ENCODE data around the gene SNX20.

The SNX20 gene

GRCh38 chr16:50681021-50681885, at the start of gene SNX20:
TSS of gene SNX20 (minus strand) at chr16:50681312. CDS start at chr16:50677526, 3,786 bp downstream.
- DNase-seq, result no peak

DNA sequence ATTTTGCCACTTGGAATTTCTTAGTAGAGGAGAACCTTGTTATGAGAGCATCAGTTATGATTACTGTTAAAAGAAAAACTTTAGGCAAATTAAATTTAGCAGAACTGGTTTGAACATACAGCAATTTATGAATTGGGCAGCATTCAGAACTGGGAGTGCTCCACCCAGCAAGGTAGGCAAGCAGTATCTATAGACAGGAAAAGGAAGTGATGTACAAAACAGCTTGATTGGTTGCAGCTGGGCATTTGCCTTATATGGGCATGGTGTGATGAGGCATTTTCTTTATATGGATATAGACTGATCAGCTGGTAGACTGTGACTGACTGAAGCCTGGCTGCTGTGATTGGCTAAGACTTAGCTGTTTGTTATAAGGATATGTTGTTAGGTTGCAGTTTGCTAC, 43.2 kb upstream of the SNX20 start:
- no peak for DNase-seq

DNA sequence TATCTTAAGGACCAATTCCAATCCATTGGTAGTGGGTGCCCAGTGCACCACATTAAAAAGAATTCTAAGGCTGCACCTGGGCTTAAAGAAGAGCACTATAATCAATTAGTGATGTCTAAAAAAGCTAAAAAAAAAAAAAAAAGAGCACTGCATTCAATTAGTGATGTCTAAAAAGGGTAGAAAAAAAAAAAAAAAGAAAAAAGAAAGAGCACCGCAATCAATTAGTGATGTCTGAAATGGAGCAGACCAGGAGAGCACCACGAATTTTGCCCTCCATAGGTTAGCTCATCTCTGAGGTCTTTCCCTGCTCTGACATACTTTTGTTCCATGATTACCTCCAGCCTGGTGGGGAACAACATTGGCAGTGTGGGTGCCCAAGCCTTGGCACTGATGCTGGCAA, 41.8 kb upstream of the SNX20 start:
- no peak for DNase-seq

- no peak for DNase-seq
Observed at GRCh38 chr16:50722405-50722737, 41.3 kb upstream of the SNX20 start.

DNA sequence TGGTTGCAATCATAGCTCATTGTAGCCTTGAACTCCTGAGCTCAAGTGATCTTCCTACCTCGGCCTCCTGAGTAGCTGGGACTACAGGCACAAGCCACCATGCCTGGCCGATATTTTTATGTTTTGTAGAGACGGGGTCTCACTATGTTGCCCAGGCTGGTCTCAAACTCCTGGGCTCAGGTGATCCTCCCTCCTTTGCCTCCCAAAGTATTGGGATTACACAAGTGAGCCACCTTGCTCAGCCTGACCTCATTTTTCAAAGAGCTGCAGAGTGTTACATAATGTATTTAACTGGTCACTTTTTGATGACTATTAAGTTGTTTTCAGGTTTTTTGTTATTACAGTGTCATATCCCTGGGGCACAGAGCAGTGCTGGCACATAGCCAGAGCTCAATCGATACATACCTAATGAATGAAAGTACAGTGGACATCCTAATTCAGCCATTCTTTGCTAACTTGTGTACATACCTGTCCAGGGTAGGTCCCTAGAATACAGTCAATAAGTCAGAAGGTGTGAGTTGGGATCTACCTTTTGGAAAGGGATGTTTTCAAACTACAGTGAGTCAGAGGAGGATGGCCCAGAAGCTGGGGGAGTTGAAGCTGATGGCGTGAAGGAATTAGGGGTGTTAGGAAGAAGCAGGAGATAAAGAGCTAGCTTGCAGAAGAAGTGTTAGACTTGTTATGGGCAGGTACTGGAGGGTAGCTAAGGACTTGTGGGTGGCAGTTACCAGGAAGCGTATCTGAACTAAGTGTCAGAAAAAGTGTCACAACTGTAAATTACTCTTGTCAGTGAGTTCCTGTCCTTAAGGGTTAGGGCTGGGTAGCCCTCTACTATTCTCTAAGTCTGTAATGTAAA, 40.7 kb upstream of the SNX20 start:
- no peak for DNase-seq

DNA sequence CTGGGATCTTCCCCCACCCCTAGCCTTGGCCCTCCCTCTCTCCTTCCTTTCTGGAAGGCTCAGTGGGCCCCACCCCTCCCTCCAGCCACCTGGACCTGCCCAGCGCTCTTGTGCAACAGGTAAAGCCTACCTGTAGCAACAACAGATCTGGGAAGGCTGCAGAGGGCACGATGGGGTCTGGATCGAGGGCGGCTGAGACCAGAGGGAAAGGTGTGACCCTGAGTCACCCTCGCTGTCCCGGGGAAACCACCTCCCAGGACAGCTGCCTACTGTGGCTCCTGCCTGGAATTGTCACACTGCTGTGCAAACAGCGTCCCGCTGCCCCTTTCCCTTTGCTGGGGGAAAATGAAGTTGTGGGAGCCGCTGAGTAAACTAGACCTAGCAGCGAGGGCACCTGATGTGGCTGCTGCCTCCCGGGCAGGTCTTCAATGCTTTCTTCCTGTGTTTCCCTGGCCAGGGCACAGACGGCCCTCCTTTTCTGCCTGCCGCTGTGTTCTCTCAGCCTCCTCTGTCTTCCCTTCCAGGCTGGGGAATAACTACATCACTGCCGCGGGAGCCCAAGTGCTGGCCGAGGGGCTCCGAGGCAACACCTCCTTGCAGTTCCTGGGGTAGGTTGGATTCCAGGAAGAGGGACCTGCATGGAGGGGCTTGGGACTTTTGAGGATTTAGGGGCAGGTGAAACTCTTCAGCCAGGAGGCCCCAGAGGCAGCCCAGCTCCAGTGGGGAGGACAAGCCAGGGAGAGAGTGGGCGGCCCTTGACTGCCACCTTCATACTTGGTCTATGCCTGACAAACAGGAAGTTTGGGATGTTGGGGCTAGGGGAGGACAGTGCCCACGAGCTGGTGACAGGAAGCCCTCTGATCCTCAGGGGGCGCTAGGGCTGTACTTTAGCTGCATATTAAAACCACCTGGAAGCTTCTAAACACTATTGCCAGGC, 38.6 kb upstream of the SNX20 start:
- no peak for DNase-seq

DNA sequence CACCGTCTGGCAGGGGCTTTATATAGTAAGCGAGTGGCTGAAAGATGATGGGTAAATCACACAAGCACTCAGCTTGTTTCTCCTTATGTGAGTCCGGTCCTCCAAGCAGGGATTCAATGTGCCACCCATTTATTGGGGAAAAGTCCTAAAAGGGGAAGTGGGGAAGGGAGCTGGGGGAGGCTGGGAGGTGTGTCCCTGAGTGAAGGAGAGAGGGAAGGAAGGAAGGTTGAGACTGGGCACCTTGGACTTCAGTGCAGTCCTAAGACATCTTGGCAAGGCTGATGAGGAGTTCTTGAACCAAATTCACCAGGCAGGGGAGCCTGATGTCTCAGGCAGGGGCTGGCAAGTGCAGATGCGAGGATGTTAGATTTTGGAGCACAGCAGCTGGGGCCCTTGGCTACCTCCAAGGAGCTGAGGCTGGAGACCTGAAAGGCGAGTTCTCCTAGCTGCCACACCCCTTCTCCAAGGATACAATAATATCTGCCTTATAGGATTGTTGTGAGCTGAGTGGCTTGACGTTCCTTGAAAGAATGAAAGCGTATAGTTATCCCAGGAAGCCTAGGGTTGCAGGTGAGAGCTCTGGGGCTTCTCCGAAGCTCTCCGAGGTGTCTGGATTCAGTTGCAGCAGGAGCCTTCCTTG, 37.8 kb upstream of the SNX20 start:
- no peak for DNase-seq

GRCh38 chr16:50718061-50718760, 37.1 kb upstream of the SNX20 start:
- DNase-seq, result no peak

DNA sequence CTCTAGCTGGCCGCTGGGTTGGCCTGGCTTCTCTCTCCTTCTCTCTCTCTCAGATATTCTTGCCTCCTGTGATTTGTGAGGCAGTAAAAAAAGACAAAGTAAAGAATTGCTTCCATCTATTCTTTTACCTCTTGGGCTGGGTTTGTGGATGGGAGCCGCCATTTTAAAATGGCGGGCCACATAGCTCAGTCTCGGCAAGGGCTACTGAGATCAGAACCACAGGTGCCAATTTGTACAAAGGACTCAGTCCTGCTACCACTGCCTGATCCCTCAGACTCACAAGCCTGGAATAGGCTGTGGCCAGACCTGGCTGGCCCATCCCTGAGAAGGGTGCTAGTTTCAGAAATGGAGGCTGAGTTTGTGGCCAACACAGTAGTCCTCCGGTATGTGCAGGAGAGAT, 36.4 kb upstream of the SNX20 start:
- DNase-seq, result no peak

GRCh38 chr16:50717091-50717490, 36.0 kb upstream of the SNX20 start:
- DNase-seq, result no peak

GRCh38 chr16:50712956-50713355, 31.8 kb upstream of the SNX20 start:
- DNase-seq, result no peak

DNA sequence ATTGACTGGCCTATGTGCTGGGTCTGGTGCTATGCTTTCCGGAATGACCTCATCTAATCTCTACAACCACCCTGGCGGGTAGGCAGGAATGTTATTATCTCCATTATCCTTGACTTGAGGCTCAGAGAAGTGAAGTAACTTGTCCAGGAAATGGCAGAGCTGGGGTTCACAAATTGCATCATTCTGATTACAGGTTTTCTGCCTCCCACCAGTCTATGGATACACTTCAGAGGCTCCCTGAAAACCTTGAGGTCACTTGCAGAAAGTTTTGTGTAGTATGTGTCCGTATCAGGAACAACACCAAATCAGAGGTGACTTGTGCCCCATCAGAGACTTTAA, 31.4 kb upstream of the SNX20 start:
- DNase-seq, result no peak

DNA sequence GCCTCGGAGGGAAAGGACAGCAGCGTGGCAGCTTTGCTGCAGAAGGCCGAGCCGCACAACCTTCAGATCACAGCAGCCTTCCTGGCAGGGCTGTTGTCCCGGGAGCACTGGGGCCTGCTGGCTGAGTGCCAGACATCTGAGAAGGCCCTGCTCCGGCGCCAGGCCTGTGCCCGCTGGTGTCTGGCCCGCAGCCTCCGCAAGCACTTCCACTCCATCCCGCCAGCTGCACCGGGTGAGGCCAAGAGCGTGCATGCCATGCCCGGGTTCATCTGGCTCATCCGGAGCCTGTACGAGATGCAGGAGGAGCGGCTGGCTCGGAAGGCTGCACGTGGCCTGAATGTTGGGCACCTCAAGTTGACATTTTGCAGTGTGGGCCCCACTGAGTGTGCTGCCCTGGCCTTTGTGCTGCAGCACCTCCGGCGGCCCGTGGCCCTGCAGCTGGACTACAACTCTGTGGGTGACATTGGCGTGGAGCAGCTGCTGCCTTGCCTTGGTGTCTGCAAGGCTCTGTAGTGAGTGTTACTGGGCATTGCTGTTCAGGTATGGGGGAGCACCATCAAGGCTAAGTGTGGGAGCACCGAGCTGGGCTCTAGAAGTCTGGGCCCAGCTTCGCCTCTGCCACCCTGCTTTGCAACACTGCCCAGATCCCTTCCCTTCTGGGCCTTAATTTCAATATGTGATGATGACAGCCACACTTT, 30.9 kb upstream of the SNX20 start:
- no peak for DNase-seq

GRCh38 chr16:50711040-50711439, 29.9 kb upstream of the SNX20 start:
- no peak for DNase-seq

DNA sequence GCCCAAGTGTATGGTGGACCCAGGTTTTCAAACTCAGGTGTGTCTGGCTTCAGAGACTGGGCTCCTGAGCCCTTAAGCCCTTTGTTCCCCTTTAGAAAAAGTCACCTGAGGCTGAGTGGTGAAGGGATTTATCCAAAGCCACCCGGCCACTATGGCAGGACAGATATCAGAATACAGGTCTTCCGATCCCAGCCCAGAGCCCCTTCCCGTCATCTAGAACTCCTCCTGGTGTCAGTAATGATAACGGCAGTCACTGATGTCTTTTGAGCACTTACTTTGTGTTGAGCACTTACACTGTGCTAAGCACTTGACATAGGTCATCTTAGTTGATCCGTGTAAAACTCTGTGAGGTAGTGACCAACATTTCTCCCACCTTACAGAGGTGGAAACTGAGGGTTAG, 28.9 kb upstream of the SNX20 start:
- no peak for DNase-seq

DNA sequence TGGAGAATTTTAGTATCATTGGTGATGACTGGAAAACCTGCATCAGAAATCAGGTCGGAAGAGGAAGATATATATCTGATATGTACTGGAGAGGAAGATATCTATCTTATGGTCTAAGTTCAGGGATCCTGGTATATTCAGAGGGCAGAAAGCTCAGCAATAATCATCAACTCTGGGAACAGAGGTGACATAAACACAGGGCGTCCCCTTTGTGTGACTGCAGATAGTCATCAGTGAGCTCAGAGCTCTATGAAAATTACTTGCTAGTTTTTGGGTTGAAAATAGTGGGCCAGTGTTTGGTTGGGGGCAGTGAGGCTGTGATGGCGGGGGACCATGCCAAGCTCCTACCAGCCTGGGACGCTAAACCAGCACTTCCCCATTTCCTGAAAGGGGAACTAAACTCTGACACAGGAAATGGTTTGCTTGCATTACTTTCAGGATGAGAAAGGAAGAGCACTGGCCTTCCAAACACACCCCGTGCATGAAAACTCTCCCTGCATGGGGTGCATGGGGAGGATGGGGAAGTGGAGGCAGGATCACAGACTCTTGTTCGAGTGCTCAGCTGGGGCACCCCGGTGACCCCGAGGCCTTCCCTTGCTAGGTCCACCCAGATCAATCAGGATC, 28.1 kb upstream of the SNX20 start:
- DNase-seq, result no peak

GRCh38 chr16:50708373-50709060, 27.4 kb upstream of the SNX20 start:
- no peak for DNase-seq

DNA sequence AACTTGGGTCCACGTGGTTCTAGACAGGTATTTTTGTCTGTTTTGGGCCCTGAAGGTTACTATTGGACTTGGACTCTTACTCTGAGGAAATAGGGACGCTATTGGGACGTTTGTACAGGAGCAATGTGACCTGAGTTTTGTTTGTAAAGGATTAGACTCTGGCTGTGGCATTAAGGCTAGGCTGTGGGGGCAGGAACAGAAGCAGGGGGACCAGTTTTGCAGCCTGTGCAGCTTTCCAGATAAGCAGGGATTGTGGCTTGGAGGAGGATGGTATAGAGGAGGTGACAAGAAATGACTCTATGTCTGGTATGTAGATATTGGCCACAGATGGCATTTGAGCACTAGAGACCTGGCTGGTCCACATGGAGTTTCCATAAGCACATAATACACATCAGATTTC, 25.1 kb upstream of the SNX20 start:
- DNase-seq, result no peak

DNA sequence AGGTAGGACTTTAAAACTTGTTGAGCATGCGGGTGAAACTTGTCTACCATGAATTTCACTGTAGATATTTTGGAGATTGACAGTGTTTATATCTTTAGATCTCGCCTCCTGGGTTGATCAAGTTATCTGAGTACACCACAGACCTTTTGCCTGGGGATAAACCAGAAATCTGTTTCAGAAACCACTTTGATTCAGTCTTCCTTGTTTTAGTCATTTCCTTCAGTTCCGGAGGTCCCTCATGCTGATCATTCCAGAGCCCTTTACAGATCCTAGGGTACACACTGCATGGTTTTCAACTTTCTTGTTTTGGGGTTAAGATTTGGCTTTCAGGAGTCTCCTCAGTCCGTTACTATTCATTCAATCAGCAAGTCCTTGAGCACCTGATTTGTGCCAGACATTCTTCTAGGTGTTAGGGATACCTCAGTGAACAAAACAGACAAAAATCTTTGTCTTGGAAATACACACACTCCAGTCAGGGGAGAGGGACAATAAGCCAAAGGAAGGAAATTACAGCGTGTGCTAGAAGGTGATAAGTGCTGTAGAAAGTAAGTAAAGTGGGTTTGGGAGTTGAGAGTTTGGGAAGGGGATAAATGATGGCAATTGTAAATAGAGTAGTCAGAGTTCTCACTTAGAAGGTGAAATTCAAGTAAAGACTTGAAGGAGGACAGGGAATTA, 24.5 kb upstream of the SNX20 start:
- DNase-seq, result no peak

DNA sequence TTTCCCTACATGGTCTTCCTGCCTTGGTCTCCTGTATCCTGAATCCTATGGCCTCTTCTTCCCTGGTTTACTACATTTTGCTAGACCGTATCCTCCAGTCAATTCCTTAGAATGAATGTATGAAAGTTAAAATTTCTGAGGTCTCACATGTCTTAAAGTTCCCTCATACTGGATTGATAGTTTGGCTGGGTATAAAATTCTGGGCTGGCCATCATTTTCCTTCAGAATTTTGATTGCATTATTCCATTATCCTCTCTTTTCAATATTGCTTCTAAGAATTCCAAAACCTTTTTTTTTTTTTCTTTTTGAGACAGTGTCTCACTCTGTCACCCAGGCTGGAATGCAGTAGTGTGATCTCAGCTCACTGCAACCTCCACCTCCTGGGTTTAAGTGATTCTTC, 23.1 kb upstream of the SNX20 start:
- DNase-seq, result no peak
